HEK293 (cell line): ENCODE data around the gene OSBPL10.

Experiments
- CTCF ChIA-PET: fragments of 350-600 bp; formaldehyde crosslinking; extraction: SDS; loops from one replicate; lab custom pipeline; 2021; ENCODE audit warnings: antibody characterized with exemption; lab: Yijun Ruan, JAX
- POLR2A ChIA-PET: fragments of 300-600 bp; formaldehyde crosslinking; extraction: SDS; loops from one replicate; lab custom pipeline; 2020; ENCODE audit warnings: antibody characterized with exemption, inconsistent platforms; lab: Yijun Ruan, JAX
- H3K27ac ChIP-seq: fragments of 200-500 bp; sonication (Bioruptor generic); 2 replicates; pipeline ENCODE4 v1.5.1; 2014; ENCODE audit warnings: low read depth, low read length, control low read depth, inconsistent platforms; ENCODE audit errors: extremely low read depth
- H3K36me3 ChIP-seq, 2 experiments: fragments of 200-500 bp in 1 of 2; sonication (Bioruptor generic) in 1 of 2; 1 replicate in 1 of 2; 2 replicates in 1 of 2; pipeline ENCODE4 v1.5.1; 2014 to 2017; ENCODE audit warnings: inconsistent platforms in 2 of 2, low read length in 2 of 2; ENCODE audit not compliant: control insufficient read depth in 2 of 2, insufficient read depth in 1 of 2
- H3K4me1 ChIP-seq: fragments of 200-500 bp; sonication (Bioruptor generic); 2 replicates; pipeline ENCODE4 v1.5.1; 2014; ENCODE audit warnings: mild to moderate bottlenecking, low read length, inconsistent platforms; ENCODE audit not compliant: control insufficient read depth, insufficient read depth
- H3K4me3 ChIP-seq: 2 replicates; pipeline ENCODE4 v1.5.1; 2011; ENCODE audit warnings: low read depth, mild to moderate bottlenecking, control low read depth, low read length, moderate library complexity
- H3K9me3 ChIP-seq: fragments of 200-500 bp; sonication (Bioruptor generic); 2 replicates; pipeline ENCODE4 v1.5.1; 2014; ENCODE audit warnings: low read depth, low read length, inconsistent platforms; ENCODE audit not compliant: control insufficient read depth, insufficient read depth
- TSHZ1 ChIP-seq: fragments of 450-650 bp; formaldehyde crosslinking; IDR thresholded peaks from 2 replicates; pipeline ENCODE4 v1.5.1; 2016; ENCODE audit warnings: missing biosample characterization, missing genetic modification characterization, borderline replicate concordance
- ZEB2 ChIP-seq: fragments of 450-650 bp; formaldehyde crosslinking; IDR thresholded peaks from 2 replicates; pipeline ENCODE4 v1.5.1; 2016; ENCODE audit warnings: missing biosample characterization, missing genetic modification characterization
- ZNF114 ChIP-seq: fragments of 450-650 bp; formaldehyde crosslinking; IDR thresholded peaks from 2 replicates; pipeline ENCODE4 v1.5.0; 2017; ENCODE audit warnings: missing biosample characterization, missing genetic modification characterization
- ZNF175 ChIP-seq: fragments of 450-650 bp; formaldehyde crosslinking; IDR thresholded peaks from 2 replicates; pipeline ENCODE4 v1.5.1; 2016; ENCODE audit warnings: missing biosample characterization, missing genetic modification characterization
- ZNF221 ChIP-seq: fragments of 450-650 bp; formaldehyde crosslinking; IDR thresholded peaks from 2 replicates; pipeline ENCODE4 v1.5.1; 2017; ENCODE audit warnings: missing biosample characterization, missing genetic modification characterization, borderline replicate concordance
- ZNF23 ChIP-seq: fragments of 450-650 bp; formaldehyde crosslinking; IDR thresholded peaks from 2 replicates; pipeline ENCODE4 v1.5.1; 2016; ENCODE audit warnings: missing biosample characterization, missing genetic modification characterization, borderline replicate concordance
- ZNF26 ChIP-seq: fragments of 450-650 bp; formaldehyde crosslinking; IDR thresholded peaks from 2 replicates; pipeline ENCODE4 v1.5.1; 2016; ENCODE audit warnings: missing biosample characterization, missing genetic modification characterization
- ZNF354C ChIP-seq: fragments of 450-650 bp; formaldehyde crosslinking; IDR thresholded peaks from 2 replicates; pipeline ENCODE4 v1.5.1; 2016; ENCODE audit warnings: missing biosample characterization, missing genetic modification characterization, low read depth, borderline replicate concordance
- ZNF449 ChIP-seq: fragments of 450-650 bp; formaldehyde crosslinking; IDR thresholded peaks from 2 replicates; pipeline ENCODE4 v1.5.1; 2017; ENCODE audit warnings: missing biosample characterization, mild to moderate bottlenecking, missing genetic modification characterization, moderate library complexity
- ZNF48 ChIP-seq: fragments of 450-650 bp; formaldehyde crosslinking; IDR thresholded peaks from 2 replicates; pipeline ENCODE4 v1.5.1; 2016; ENCODE audit warnings: missing biosample characterization, missing genetic modification characterization
- ZNF529 ChIP-seq: fragments of 450-650 bp; formaldehyde crosslinking; IDR thresholded peaks from 2 replicates; pipeline ENCODE4 v1.5.1; 2017; ENCODE audit warnings: missing genetic modification characterization, missing biosample characterization; ENCODE audit not compliant: insufficient replicate concordance
- ZNF560 ChIP-seq: fragments of 450-650 bp; formaldehyde crosslinking; IDR thresholded peaks from 2 replicates; pipeline ENCODE4 v1.5.1; 2017; ENCODE audit warnings: missing biosample characterization, missing genetic modification characterization, borderline replicate concordance
- ZNF580 ChIP-seq: fragments of 450-650 bp; formaldehyde crosslinking; IDR thresholded peaks from 2 replicates; pipeline ENCODE4 v1.5.1; 2016; ENCODE audit warnings: missing biosample characterization, missing genetic modification characterization
- ZNF585B ChIP-seq: fragments of 450-650 bp; formaldehyde crosslinking; IDR thresholded peaks from 2 replicates; pipeline ENCODE4 v1.5.1; 2016; ENCODE audit warnings: missing biosample characterization, missing genetic modification characterization
- ZNF610 ChIP-seq: fragments of 450-650 bp; formaldehyde crosslinking; IDR thresholded peaks from 2 replicates; pipeline ENCODE4 v1.5.1; 2016; ENCODE audit warnings: missing biosample characterization, missing genetic modification characterization, borderline replicate concordance
- ZNF677 ChIP-seq: fragments of 450-650 bp; IDR thresholded peaks from 2 replicates; pipeline ENCODE4 v1.5.0; 2018; ENCODE audit warnings: missing biosample characterization, mild to moderate bottlenecking, missing genetic modification characterization, moderate library complexity
- ZNF692 ChIP-seq: fragments of 450-650 bp; formaldehyde crosslinking; IDR thresholded peaks from 2 replicates; pipeline ENCODE4 v1.5.1; 2016; ENCODE audit warnings: missing biosample characterization, missing genetic modification characterization
- ZSCAN23 ChIP-seq: fragments of 450-650 bp; formaldehyde crosslinking; IDR thresholded peaks from 2 replicates; pipeline ENCODE4 v1.5.1; 2016; ENCODE audit warnings: missing biosample characterization, missing genetic modification characterization
- ZSCAN30 ChIP-seq: fragments of 450-650 bp; IDR thresholded peaks from 2 replicates; pipeline ENCODE4 v1.5.1; 2018; ENCODE audit warnings: missing biosample characterization, mild to moderate bottlenecking, missing genetic modification characterization, moderate library complexity
- ZSCAN5A ChIP-seq: fragments of 450-650 bp; formaldehyde crosslinking; IDR thresholded peaks from 2 replicates; pipeline ENCODE4 v1.5.1; 2016; ENCODE audit warnings: missing biosample characterization, missing genetic modification characterization

The OSBPL10 gene

GRCh38 chr3:31668242-31668641 lies 312.8 kb downstream of the OSBPL10 start (continued):
- no peak for TF ChIP-seq ZNF692 (tag by site-specific recombination)
- no peak for TF ChIP-seq ZNF26 (tag by site-specific recombination)
- no peak for TF ChIP-seq ZNF449
- no peak for TF ChIP-seq ZNF23
- no peak for TF ChIP-seq ZSCAN23 (tag by site-specific recombination)
- no peak for TF ChIP-seq ZNF560
- no peak for TF ChIP-seq ZSCAN5A (tag by site-specific recombination)
- TF ChIP-seq ZSCAN30, result no peak
- TF ChIP-seq ZNF48 (tag by site-specific recombination), result no peak
- no peak for TF ChIP-seq ZNF585B (tag by site-specific recombination)
- no peak for TF ChIP-seq TSHZ1 (tag by site-specific recombination)

GRCh38 chr3:31667582-31667981 lies 313.5 kb downstream of the OSBPL10 start:
- Histone ChIP-seq H3K9me3 (no peaks in the 10 kb centered on the region), H3K4me3 (no peak overlapping the region), H3K4me1 (no peaks in the 10 kb centered on the region), H3K36me3 (no peaks in the 10 kb centered on the region)
- no peak for TF ChIP-seq ZNF221 (tag by site-specific recombination)
- TF ChIP-seq ZNF354C (tag by site-specific recombination), result no peak
- no peak for TF ChIP-seq ZNF529 (tag by site-specific recombination)
- no peak for TF ChIP-seq ZNF114 (tag by site-specific recombination)
- no peak for TF ChIP-seq ZNF580
- TF ChIP-seq ZEB2 (tag by site-specific recombination), result no peak
- TF ChIP-seq ZNF677 (tag by site-specific recombination), result no peak
- no peak for TF ChIP-seq ZNF610 (tag by site-specific recombination)
- no peak for TF ChIP-seq ZNF175 (tag by site-specific recombination)
- TF ChIP-seq, all 188 proteins: peak for 0
- ChIA-PET CTCF (interaction anchor here (0.7 kb wide), 1 partner anchor 205 kb away, joined by 3 read pairs; no protein-coding TSS in a partner anchor), POLR2A (no interaction called here)
- no peak overlapping the region for H3K27ac ChIP-seq
